ENCODE measurements around the gene NLK. TPM values are rescaled to one million over a fixed set of nuclear protein-coding genes. Genes with fewer than 3 reads are reported as not detected.

Gene NLK
- 12.0 TPM for polyA plus RNA-seq (2012; ENCODE audit: insufficient read depth, insufficient read length, low read depth)

GRCh38 chr17:28042657-28042720 lies at the start of gene NLK:
NLK (plus strand) TSS chr17:28042677; CDS start chr17:28042874, 197 bp downstream.
- Histone ChIP-seq H3K27me3 (no peaks in the 10 kb centered on the region), H3K9me3 (no peaks in the 10 kb centered on the region), H3K4me1 (no peaks in the 10 kb centered on the region), H3K4me3 (ENCODE audit: low read depth, low read length) (peak within 1 kb of the TSS; percentile 68), H3K36me3 (no peaks in the 10 kb centered on the region)
- no peak for DNase-seq
- TF ChIP-seq CTCF (IDR thresholded peaks at IDR 0.05; ENCODE audit: low read depth, low read length): no peak

GRCh38 chr17:27993161-27993695 lies 49.2 kb upstream of the NLK start:
- H3K36me3 ChIP-seq: no peaks in the 10 kb centered on the region
- H3K27me3 ChIP-seq: no peaks in the 10 kb centered on the region
- DNase-seq: no peak
- H3K9me3 ChIP-seq: no peaks in the 10 kb centered on the region
- H3K4me1 ChIP-seq: no peaks in the 10 kb centered on the region
- no peak for TF ChIP-seq CTCF (IDR thresholded peaks at IDR 0.05; ENCODE audit: low read depth, low read length)
- no peak overlapping the region for H3K4me3 ChIP-seq (ENCODE audit: low read depth, low read length)

GRCh38 chr17:27993723-27994310 lies 48.7 kb upstream of the NLK start:
- H3K36me3 ChIP-seq: no peaks in the 10 kb centered on the region
- TF ChIP-seq CTCF (IDR thresholded peaks at IDR 0.05; ENCODE audit: low read depth, low read length): no peak
- no peak for DNase-seq
- H3K27me3 ChIP-seq: no peaks in the 10 kb centered on the region
- H3K9me3 ChIP-seq: no peaks in the 10 kb centered on the region
- no peaks in the 10 kb centered on the region for H3K4me1 ChIP-seq
- H3K4me3 ChIP-seq (ENCODE audit: low read depth, low read length): no peak overlapping the region

- H3K27me3 ChIP-seq: no peaks in the 10 kb centered on the region
- H3K9me3 ChIP-seq: no peaks in the 10 kb centered on the region
- no peak overlapping the region for H3K4me3 ChIP-seq (ENCODE audit: low read depth, low read length)
- no peak for TF ChIP-seq CTCF (IDR thresholded peaks at IDR 0.05; ENCODE audit: low read depth, low read length)
- H3K4me1 ChIP-seq: no peaks in the 10 kb centered on the region
- DNase-seq: no peak
- H3K36me3 ChIP-seq: no peaks in the 10 kb centered on the region
These were observed 47.9 kb upstream of the NLK start for GRCh38 chr17:27994586-27994985.

- no peak for DNase-seq
- TF ChIP-seq CTCF (IDR thresholded peaks at IDR 0.05; ENCODE audit: low read depth, low read length): no peak
- Histone ChIP-seq H3K36me3 (no peaks in the 10 kb centered on the region), H3K4me3 (ENCODE audit: low read depth, low read length) (no peak overlapping the region), H3K4me1 (no peaks in the 10 kb centered on the region), H3K27me3 (no peaks in the 10 kb centered on the region), H3K9me3 (no peaks in the 10 kb centered on the region)
These were observed 46.9 kb upstream of the NLK start for GRCh38 chr17:27995554-27995953.

GRCh38 chr17:27996202-27997043 lies 46.1 kb upstream of the NLK start:
- Histone ChIP-seq H3K9me3 (no peaks in the 10 kb centered on the region), H3K27me3 (no peaks in the 10 kb centered on the region), H3K4me3 (ENCODE audit: low read depth, low read length) (no peak overlapping the region), H3K36me3 (no peaks in the 10 kb centered on the region), H3K4me1 (no peaks in the 10 kb centered on the region)
- TF ChIP-seq CTCF (IDR thresholded peaks at IDR 0.05; ENCODE audit: low read depth, low read length): no peak
- no peak for DNase-seq

Data from BE2C (cell line).